Mesodermal cell (in vitro differentiated cells): ENCODE measurements around the gene COX6B1.
"Not testable (repeated sequence)": the region's sequence is repeated elsewhere in the genome, so short reads cannot be mapped to it uniquely, and the experiment has no call there.

Experiments used
- H3K27ac ChIP-seq: 2 replicates; pipeline ENCODE4 v1.7.0; 2013; ENCODE audit warnings: mild to moderate bottlenecking, low read depth, low read length, moderate library complexity; ENCODE audit not compliant: severe bottlenecking
- H3K36me3 ChIP-seq: 2 replicates; pipeline ENCODE4 v1.7.1; 2013; ENCODE audit warnings: mild to moderate bottlenecking, low read length, moderate library complexity; ENCODE audit not compliant: control insufficient read depth, insufficient read depth
- H3K4me1 ChIP-seq: one replicate; pipeline ENCODE4 v1.7.1; 2013; ENCODE audit warnings: mild to moderate bottlenecking, low read length; ENCODE audit not compliant: insufficient read depth, control insufficient read depth, poor library complexity, severe bottlenecking
- H3K4me3 ChIP-seq: 2 replicates; pipeline ENCODE4 v1.7.0; 2013; ENCODE audit warnings: low read length, control low read depth, mild to moderate bottlenecking; ENCODE audit not compliant: insufficient read depth, poor library complexity, severe bottlenecking; ENCODE audit errors: extremely low read depth
- H3K9me3 ChIP-seq: 2 replicates; pipeline ENCODE4 v1.7.1; 2013; ENCODE audit warnings: mild to moderate bottlenecking, low read length, moderate library complexity; ENCODE audit not compliant: control insufficient read depth
- WGBS, 2 experiments: methylation state at CpG; one replicate each; pipeline ENCODE4 v1.1.5; 2013; ENCODE audit warnings: missing lambda C conversion rate in 2 of 2; ENCODE audit not compliant: insufficient coverage in 2 of 2; 5-methylcytosine and 5-hydroxymethylcytosine counted together

Gene COX6B1

GRCh38 chr19:35644987-35645679, 3.0 kb upstream of the COX6B1 start:
- 17 to 49% methylated on average over 6 to 16 of the region's 20 CpGs for WGBS, 2 experiments
- peak overlapping the region; percentile 88 for H3K27ac ChIP-seq

DNA sequence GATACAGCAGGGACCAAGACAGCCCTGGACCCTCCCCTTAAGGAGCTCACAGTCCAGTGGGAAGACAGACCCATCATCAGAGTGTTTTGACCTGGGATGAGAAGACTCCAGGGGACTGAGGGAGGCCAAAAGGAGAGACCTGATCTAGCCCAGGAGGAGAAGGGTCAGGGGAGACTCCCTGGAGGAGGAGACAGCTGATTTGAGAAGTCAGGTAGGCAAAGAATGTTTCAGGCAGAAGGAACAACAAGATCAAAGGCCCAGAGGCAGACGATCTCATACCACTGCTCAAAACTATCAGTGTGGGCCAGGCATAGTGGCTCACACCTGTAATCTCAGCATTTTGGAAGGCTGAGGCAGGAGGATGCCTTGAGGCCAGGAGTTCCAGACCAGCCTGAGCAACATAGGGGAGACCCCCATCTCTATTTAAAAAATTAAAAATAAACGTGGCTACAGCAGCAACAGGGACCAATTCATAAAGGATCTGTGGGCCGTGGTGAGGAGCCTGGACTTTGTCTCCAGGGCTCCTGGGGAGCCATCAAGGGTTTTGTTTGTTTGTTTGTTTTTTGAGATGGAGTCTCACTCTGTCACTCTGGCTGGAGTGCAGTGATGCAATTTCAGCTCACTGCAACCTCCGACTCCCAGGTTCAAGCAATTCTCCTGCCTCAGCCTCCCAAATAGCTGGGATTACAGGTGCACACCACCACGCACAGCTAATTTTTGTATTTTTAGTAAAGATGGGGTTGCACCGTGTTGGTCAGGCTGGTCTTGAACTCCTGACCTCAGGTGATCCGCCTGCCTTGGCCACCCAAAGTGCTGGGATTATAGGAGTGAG, 2.2 kb upstream of the COX6B1 start:
- H3K27ac ChIP-seq = no peak overlapping the region
- no peaks in the 10 kb centered on the region for H3K9me3 ChIP-seq
- H3K36me3 ChIP-seq = peaks cover 11% of the 10 kb centered on the region
- H3K4me3 ChIP-seq = no peak overlapping the region
- 90 to 91% methylated on average over 6 of the region's 7 CpGs for WGBS, 2 experiments
- H3K4me1 ChIP-seq = peaks cover 14% of the 10 kb centered on the region

More at GRCh38 chr19:35644987-35645679, 3.0 kb upstream of the COX6B1 start:
- peak overlapping the region; percentile 48 for H3K4me3 ChIP-seq
- peaks cover 3% of the 10 kb centered on the region for H3K36me3 ChIP-seq
- H3K4me1 ChIP-seq = peaks cover 14% of the 10 kb centered on the region
- H3K9me3 ChIP-seq = no peaks in the 10 kb centered on the region

GRCh38 chr19:35650581-35650980, 2.5 kb downstream of the COX6B1 start:
- H3K4me3 ChIP-seq = no peak overlapping the region
- no peak overlapping the region for H3K27ac ChIP-seq
- 93 to 97% methylated on average over 9 of the region's 9 CpGs for WGBS, 2 experiments
- peaks cover 48% of the 10 kb centered on the region for H3K36me3 ChIP-seq
- H3K9me3 ChIP-seq = no peaks in the 10 kb centered on the region
- no peaks in the 10 kb centered on the region for H3K4me1 ChIP-seq

DNA sequence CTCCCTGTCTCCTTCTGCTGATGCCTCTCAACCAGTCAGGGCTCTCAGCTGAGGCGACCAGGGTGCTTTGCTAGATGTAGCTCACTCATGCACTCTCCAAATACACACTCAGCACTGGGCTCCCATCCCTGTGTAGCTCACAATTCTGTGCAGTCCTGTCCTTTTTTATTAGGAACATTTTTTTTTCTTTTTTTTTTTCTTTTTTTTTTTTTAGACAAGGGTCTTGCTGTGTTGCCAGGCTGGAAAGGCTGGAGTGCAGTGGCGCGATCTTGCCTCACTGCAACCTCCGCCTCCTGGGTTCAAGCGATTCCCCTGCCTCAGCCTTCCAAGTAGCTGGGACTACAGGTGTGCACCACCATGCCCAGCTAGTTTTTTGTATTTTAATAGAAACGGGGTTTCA, 6.7 kb downstream of the COX6B1 start:
- H3K36me3 ChIP-seq = peaks cover 84% of the 10 kb centered on the region
- 89 to 98% methylated on average over 3 to 6 of the region's 6 CpGs for WGBS, 2 experiments
- H3K4me1 ChIP-seq, H3K27ac ChIP-seq, H3K9me3 ChIP-seq, H3K4me3 ChIP-seq: not testable (repeated sequence)

GRCh38 chr19:35655600-35655999, 7.5 kb downstream of the COX6B1 start:
- H3K9me3 ChIP-seq = no peaks in the 10 kb centered on the region
- WGBS, 2 experiments = 95 to 100% methylated on average over 1 to 4 of the region's 4 CpGs
- no peak overlapping the region for H3K4me3 ChIP-seq
- peaks cover 78% of the 10 kb centered on the region for H3K36me3 ChIP-seq
- no peaks in the 10 kb centered on the region for H3K4me1 ChIP-seq
- no peak overlapping the region for H3K27ac ChIP-seq

DNA sequence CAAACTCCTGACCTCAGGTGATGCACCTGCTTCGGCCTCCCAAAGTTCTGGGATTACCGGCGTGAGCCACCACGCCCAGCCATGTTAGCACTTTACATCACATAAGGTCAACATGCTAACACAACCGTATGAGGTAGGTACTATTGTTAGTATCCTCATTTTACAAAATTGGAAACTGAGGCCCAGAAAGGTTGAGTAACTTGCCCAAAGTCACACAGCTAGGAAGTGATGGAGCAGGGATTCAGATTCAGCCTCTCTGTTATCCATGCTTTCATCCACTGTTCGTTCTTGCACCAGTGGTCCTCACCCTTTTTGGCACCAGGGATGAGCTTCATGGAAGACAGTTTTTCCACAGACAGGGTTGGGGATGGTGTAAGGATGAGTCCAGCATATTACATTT, 8.6 kb downstream of the COX6B1 start:
- WGBS, 2 experiments = 88% methylated on average over 1 of the region's 6 CpGs; no CpG with 5 or more reads in 1 of the 2 experiments
- Histone ChIP-seq H3K4me3 (no peak overlapping the region), H3K9me3 (no peaks in the 10 kb centered on the region), H3K27ac (no peak overlapping the region), H3K4me1 (no peaks in the 10 kb centered on the region), H3K36me3 (peaks cover 67% of the 10 kb centered on the region)

DNA sequence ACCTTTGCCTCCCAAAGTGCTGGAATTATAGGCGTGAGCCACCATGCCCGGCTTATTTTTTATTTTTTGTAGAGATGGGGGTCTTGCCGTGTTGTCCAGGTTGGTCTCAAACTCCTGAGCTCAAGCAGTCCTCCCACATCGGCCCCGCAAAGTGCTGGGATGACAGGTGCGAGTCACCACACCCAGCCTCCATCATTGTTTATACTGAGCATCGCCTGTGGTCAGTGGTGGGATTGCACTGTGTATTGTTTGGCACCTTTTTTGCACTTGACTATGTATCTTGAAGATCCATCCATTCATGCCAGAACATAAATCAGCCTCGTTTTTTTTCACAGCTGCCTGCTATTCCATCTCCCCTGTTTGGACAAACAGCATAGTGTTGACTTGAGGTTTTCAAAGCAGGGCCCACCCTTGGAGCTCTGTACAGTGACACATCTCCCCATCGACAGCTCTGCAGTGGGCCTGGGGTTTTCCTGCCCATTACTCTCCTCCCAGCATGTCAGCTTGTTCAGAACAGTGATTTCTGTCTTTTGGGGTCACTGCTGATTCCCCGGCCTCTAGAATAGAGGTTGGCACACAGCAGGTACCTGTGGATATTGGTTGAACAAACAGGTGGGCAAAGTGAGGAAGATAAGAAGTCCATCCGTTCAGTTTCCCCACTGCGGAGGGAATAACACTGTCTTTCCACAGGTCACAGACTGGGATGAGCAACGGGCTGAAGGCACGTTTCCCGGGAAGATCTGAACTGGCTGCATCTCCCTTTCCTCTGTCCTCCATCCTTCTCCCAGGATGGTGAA, 10.0 kb downstream of the COX6B1 start:
- H3K9me3 ChIP-seq = no peaks in the 10 kb centered on the region
- 95 to 97% methylated on average over 7 to 13 of the region's 15 CpGs for WGBS, 2 experiments
- no peak overlapping the region for H3K27ac ChIP-seq
- peaks cover 57% of the 10 kb centered on the region for H3K36me3 ChIP-seq
- H3K4me3 ChIP-seq = no peak overlapping the region
- H3K4me1 ChIP-seq = no peaks in the 10 kb centered on the region

DNA sequence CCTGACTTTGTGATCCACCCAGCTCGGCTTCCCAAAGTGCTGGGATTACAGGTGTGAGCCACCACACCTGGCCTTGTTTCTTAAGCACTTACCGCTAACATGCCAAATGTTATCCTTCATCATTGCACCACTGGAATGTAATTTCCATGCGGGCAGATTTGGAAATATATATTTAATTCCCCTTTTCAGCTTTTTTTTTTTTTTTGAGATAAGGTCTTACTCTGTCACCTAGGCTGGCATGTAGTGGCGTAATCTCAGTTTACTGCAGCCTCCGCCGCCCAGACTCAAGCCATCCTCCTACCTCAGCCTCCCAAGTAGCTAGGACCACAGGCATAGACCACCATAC, 13.8 kb downstream of the COX6B1 start:
- Histone ChIP-seq H3K9me3 (no peaks in the 10 kb centered on the region), H3K4me3 (no peak overlapping the region), H3K36me3 (peaks cover 23% of the 10 kb centered on the region), H3K4me1 (no peaks in the 10 kb centered on the region), H3K27ac (no peak overlapping the region)
- 89 to 94% methylated on average over 1 to 5 of the region's 6 CpGs for WGBS, 2 experiments

- Histone ChIP-seq H3K27ac (no peak overlapping the region), H3K4me3 (no peak overlapping the region), H3K9me3 (no peaks in the 10 kb centered on the region), H3K4me1 (no peaks in the 10 kb centered on the region), H3K36me3 (peaks cover 4% of the 10 kb centered on the region)
- 67 to 77% methylated on average over 3 of the region's 3 CpGs for WGBS, 2 experiments
Measured at GRCh38 chr19:35663981-35664380, 15.9 kb downstream of the COX6B1 start.

- 90 to 96% methylated on average over 24 of the region's 24 CpGs for WGBS, 2 experiments
Measured at GRCh38 chr19:35665157-35665556, 17.0 kb downstream of the COX6B1 start.

More at GRCh38 chr19:35665157-35665556, 17.0 kb downstream of the COX6B1 start:
- no peaks in the 10 kb centered on the region for H3K4me1 ChIP-seq
- no peaks in the 10 kb centered on the region for H3K36me3 ChIP-seq
- H3K27ac ChIP-seq = no peak overlapping the region
- no peak overlapping the region for H3K4me3 ChIP-seq
- no peaks in the 10 kb centered on the region for H3K9me3 ChIP-seq
